ENCODE results near the gene EIF2S2. TPM values are rescaled to one million over a fixed set of nuclear protein-coding genes. Genes with fewer than 3 reads are reported as not detected.

Gene EIF2S2
- total RNA-seq, 1 donor from 2014 or later, result 114 TPM

- H2AFZ ChIP-seq (replicated peaks), result no peak overlapping the region
- H3K27me3 ChIP-seq, result no peaks in the 10 kb centered on the region
- no peak for TF ChIP-seq EZH2phosphoT487 (IDR thresholded peaks at IDR 0.05)
- TF ChIP-seq EZH2 (IDR thresholded peaks at IDR 0.05), result no peak
- no peak for TF ChIP-seq CTCF (IDR thresholded peaks at IDR 0.05)
- Mint-ChIP-seq H3K27ac (no peak overlapping the region), H3K27me3 (ENCODE audit: insufficient read depth, low read depth) (peaks cover 6% of the 10 kb centered on the region), H3K4me3 (no peak overlapping the region), H3K4me1 (no peaks in the 10 kb centered on the region), H3K36me3 (peaks cover 42% of the 10 kb centered on the region), H3K9me3 (no peaks in the 10 kb centered on the region)
- H3K36me3 ChIP-seq, result no peaks in the 10 kb centered on the region
- no peak for DNase-seq (ENCODE audit: low spot score)
- H4K20me1 ChIP-seq (ENCODE audit: low read depth), result peaks cover 24% of the 10 kb centered on the region
- no peaks in the 10 kb centered on the region for H3K79me2 ChIP-seq (ENCODE audit: low read depth)
- H3K9ac ChIP-seq, result no peak overlapping the region
- H3K9me3 ChIP-seq (ENCODE audit: low read depth), result no peaks in the 10 kb centered on the region
- H3K4me3 ChIP-seq, result no peak overlapping the region
- H3F3A ChIP-seq (ENCODE audit: low read depth), result peaks cover 12% of the 10 kb centered on the region
- no peak overlapping the region for H3K4me2 ChIP-seq
- H3K27ac ChIP-seq, result no peak overlapping the region
- H3K4me1 ChIP-seq, result no peaks in the 10 kb centered on the region
Observed at GRCh38 chr20:34083137-34083536, 28.9 kb downstream of the EIF2S2 start.

- Histone ChIP-seq H3K4me3 (no peak overlapping the region), H3K27ac (no peak overlapping the region), H3K4me2 (no peak overlapping the region), H3K4me1 (no peaks in the 10 kb centered on the region), H4K20me1 (ENCODE audit: low read depth) (peaks cover 25% of the 10 kb centered on the region), H2AFZ (replicated peaks) (no peak overlapping the region), H3K9ac (no peak overlapping the region), H3K36me3 (no peaks in the 10 kb centered on the region), H3K79me2 (ENCODE audit: low read depth) (no peaks in the 10 kb centered on the region), H3K9me3 (ENCODE audit: low read depth) (no peaks in the 10 kb centered on the region), H3K27me3 (no peaks in the 10 kb centered on the region), H3F3A (ENCODE audit: low read depth) (peaks cover 7% of the 10 kb centered on the region)
- no peak for DNase-seq (ENCODE audit: low spot score)
- Mint-ChIP-seq H3K4me3 (no peak overlapping the region), H3K9me3 (no peaks in the 10 kb centered on the region), H3K4me1 (no peaks in the 10 kb centered on the region), H3K27ac (no peak overlapping the region), H3K36me3 (peaks cover 40% of the 10 kb centered on the region), H3K27me3 (ENCODE audit: insufficient read depth, low read depth) (peaks cover 6% of the 10 kb centered on the region)
- TF ChIP-seq EZH2phosphoT487 (IDR thresholded peaks at IDR 0.05), result no peak
- no peak for TF ChIP-seq EZH2 (IDR thresholded peaks at IDR 0.05)
- TF ChIP-seq CTCF (IDR thresholded peaks at IDR 0.05), result no peak
Observed at GRCh38 chr20:34082232-34082887, 29.7 kb downstream of the EIF2S2 start.

- Histone ChIP-seq H3K9me3 (ENCODE audit: low read depth) (no peaks in the 10 kb centered on the region), H3K27me3 (no peaks in the 10 kb centered on the region), H3K4me3 (no peak overlapping the region), H3F3A (ENCODE audit: low read depth) (no peaks in the 10 kb centered on the region), H3K9ac (no peak overlapping the region), H3K4me1 (no peaks in the 10 kb centered on the region), H2AFZ (replicated peaks) (no peak overlapping the region), H3K36me3 (no peaks in the 10 kb centered on the region), H3K79me2 (ENCODE audit: low read depth) (no peaks in the 10 kb centered on the region), H3K4me2 (no peak overlapping the region), H3K27ac (no peak overlapping the region), H4K20me1 (ENCODE audit: low read depth) (peaks cover 34% of the 10 kb centered on the region)
- DNase-seq (ENCODE audit: low spot score), result no peak
- no peak for TF ChIP-seq CTCF (IDR thresholded peaks at IDR 0.05)
- TF ChIP-seq EZH2phosphoT487 (IDR thresholded peaks at IDR 0.05), result no peak
- TF ChIP-seq EZH2 (IDR thresholded peaks at IDR 0.05), result no peak
- H3K9me3 Mint-ChIP-seq, result no peaks in the 10 kb centered on the region
- peaks cover 38% of the 10 kb centered on the region for H3K36me3 Mint-ChIP-seq
- no peaks in the 10 kb centered on the region for H3K4me1 Mint-ChIP-seq
- peaks cover 6% of the 10 kb centered on the region for H3K27me3 Mint-ChIP-seq (ENCODE audit: insufficient read depth, low read depth)
- no peak overlapping the region for H3K27ac Mint-ChIP-seq
- no peak overlapping the region for H3K4me3 Mint-ChIP-seq
Observed at GRCh38 chr20:34079818-34080217, 32.2 kb downstream of the EIF2S2 start.
